ENCODE data around the gene THAP4.

Gene THAP4

GRCh38 chr2:241645915-241646645, 9.1 kb upstream of the THAP4 start:
- H3K4me3 ChIP-seq (replicated peaks in 1 of 2; ENCODE audit: low read depth in 2 of 2, low read length in 2 of 2): no peak overlapping the region
- DNase-seq (ENCODE audit: low read depth in 2 of 2): no peak
- TF ChIP-seq CTCF (IDR thresholded peaks at IDR 0.05; ENCODE audit: low read depth, low read length): no peak

- no peak for DNase-seq (ENCODE audit: low read depth in 2 of 2)
- H3K4me3 ChIP-seq (replicated peaks in 1 of 2; ENCODE audit: low read depth in 2 of 2, low read length in 2 of 2): no peak overlapping the region
- no peak for TF ChIP-seq CTCF (IDR thresholded peaks at IDR 0.05; ENCODE audit: low read depth, low read length)
Observed at GRCh38 chr2:241645056-241645914, 8.3 kb upstream of the THAP4 start.

- no peak for DNase-seq (ENCODE audit: low read depth in 2 of 2)
- no peak overlapping the region for H3K4me3 ChIP-seq (replicated peaks in 1 of 2; ENCODE audit: low read depth in 2 of 2, low read length in 2 of 2)
- no peak for TF ChIP-seq CTCF (IDR thresholded peaks at IDR 0.05; ENCODE audit: low read depth, low read length)
Observed at GRCh38 chr2:241641631-241642030, 4.7 kb upstream of the THAP4 start.

GRCh38 chr2:241640165-241640795, 3.3 kb upstream of the THAP4 start:
- no peak for TF ChIP-seq CTCF (IDR thresholded peaks at IDR 0.05; ENCODE audit: low read depth, low read length)
- H3K4me3 ChIP-seq (replicated peaks in 1 of 2; ENCODE audit: low read depth in 2 of 2, low read length in 2 of 2): no peak overlapping the region
- no peak for DNase-seq (ENCODE audit: low read depth in 2 of 2)

GRCh38 chr2:241639385-241639784, 2.4 kb upstream of the THAP4 start:
- TF ChIP-seq CTCF (IDR thresholded peaks at IDR 0.05; ENCODE audit: low read depth, low read length): no peak

GRCh38 chr2:241638940-241639339, 2.0 kb upstream of the THAP4 start:
- no peak for DNase-seq (ENCODE audit: low read depth in 2 of 2)
- peak overlapping the region in 1 of 2 donors; percentile 17 for H3K4me3 ChIP-seq (replicated peaks in 1 of 2; ENCODE audit: low read depth in 2 of 2, low read length in 2 of 2)
- TF ChIP-seq CTCF (IDR thresholded peaks at IDR 0.05; ENCODE audit: low read depth, low read length): no peak

More at GRCh38 chr2:241639385-241639784, 2.4 kb upstream of the THAP4 start:
- DNase-seq (ENCODE audit: low read depth in 2 of 2): no peak
- H3K4me3 ChIP-seq (replicated peaks in 1 of 2; ENCODE audit: low read depth in 2 of 2, low read length in 2 of 2): no peak overlapping the region
